HG02840 (cell line): ENCODE measurements around the gene BNC2.

Source experiments
- ATAC-seq: cut with Tn5 transposase; IDR thresholded peaks from one replicate; pipeline ENCODE4 v1.9.1; 2021; ENCODE audit warnings: mild to moderate bottlenecking, moderate library complexity, moderate number of reproducible peaks; ENCODE audit not compliant: unreplicated experiment, low FRiP score

The BNC2 gene

DNA sequence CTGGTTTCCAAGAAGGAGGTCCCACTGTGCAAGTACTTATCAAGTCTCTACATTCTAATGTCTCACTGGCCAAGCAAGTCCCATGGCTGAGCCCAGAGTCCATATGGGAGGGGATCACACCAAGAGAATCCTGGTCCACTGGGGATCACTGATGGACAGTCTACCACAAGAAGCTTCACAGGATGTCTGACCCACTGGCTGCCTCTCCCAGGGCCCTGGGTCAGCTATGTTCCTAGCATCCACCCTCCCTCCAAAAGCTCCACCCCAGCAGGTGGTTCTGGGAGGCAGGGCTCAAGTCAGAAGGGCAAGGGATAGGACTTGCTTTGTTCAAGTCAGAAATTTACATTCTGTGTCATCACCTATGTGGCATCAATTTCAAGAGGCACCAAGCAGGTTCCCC, 508.5 kb downstream of the BNC2 start:
- ATAC-seq, result no peak

DNA sequence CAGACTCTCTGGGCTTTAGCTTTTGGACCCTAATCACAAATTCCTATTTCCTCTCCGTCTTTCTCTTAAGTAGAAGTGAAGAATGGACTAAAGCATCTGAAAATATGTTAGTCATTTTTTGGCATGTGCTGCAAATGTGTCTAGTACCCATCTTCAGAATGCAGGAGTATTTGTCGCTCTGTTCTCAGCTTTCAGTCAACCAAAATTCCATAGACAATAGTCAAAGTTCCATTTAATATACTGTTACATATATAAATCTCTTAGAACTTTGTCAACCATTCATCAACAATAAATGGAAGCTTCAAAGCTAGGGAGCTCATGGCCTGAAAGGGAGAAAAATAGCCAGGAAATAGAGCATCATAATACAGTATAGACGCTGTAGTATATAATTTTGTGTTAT, 509.4 kb downstream of the BNC2 start:
- ATAC-seq, result no peak

DNA sequence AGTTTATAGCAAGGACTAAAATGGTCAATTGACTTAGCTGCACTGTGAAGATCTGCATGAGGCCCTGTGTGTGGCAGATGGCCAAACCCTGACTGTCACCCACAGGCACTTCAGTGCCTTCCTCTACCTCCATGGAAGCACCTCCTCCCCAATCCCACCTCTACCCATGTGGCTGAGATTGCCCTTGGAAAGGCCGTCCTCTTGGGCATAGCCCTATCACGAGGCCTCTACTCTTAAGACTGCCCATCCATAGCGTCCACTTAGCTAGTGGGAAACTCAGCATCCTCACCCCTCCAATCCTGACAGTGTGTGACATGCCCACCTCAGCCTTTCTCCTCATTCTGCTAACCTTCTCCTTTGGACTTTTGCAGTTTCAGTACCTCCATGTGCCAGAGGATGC, 510.2 kb downstream of the BNC2 start:
- ATAC-seq, result no peak
